Neural cell (in vitro differentiated cells): ENCODE measurements around the gene MME. TPM values are rescaled to one million over a fixed set of nuclear protein-coding genes. Genes with fewer than 3 reads are reported as not detected.

Source experiments
- H2AFZ ChIP-seq: fragments of 200-600, 300-800 bp; sonication (generic), shearing (Covaris generic); 2 replicates; pipeline ENCODE4 v1.6.0; 2014; ENCODE audit warnings: low read depth, mild to moderate bottlenecking, antibody characterized with exemption, low read length, moderate library complexity
- H3F3A ChIP-seq: fragments of 200-600 bp; shearing (Covaris generic); 2 replicates; pipeline ENCODE4 v1.6.1; 2016; ENCODE audit warnings: mild to moderate bottlenecking, moderate library complexity, mixed read lengths, antibody characterized with exemption, low read length; ENCODE audit not compliant: insufficient read depth, poor library complexity, severe bottlenecking
- H3K27ac ChIP-seq: fragments of 200-600, 300-800 bp; sonication (generic), shearing (Covaris generic); 2 replicates; pipeline ENCODE4 v1.5.1; 2014; ENCODE audit warnings: mild to moderate bottlenecking, low read length, moderate library complexity
- H3K27me3 ChIP-seq: fragments of 300-800, 200-600 bp; sonication (generic), shearing (Covaris generic); 2 replicates; pipeline ENCODE4 v1.6.0; 2014; ENCODE audit warnings: mild to moderate bottlenecking, low read depth, low read length, moderate library complexity; ENCODE audit not compliant: insufficient read depth
- H3K36me3 ChIP-seq: fragments of 300-800, 200-600 bp; sonication (generic), shearing (Covaris generic); 2 replicates; pipeline ENCODE4 v1.5.1; 2014; ENCODE audit warnings: mild to moderate bottlenecking, antibody characterized with exemption, low read length, moderate library complexity; ENCODE audit not compliant: insufficient read depth
- H3K4me2 ChIP-seq: fragments of 300-800, 200-600 bp; sonication (generic), shearing (Covaris generic); 2 replicates; pipeline ENCODE4 v1.6.0; 2014; ENCODE audit warnings: mild to moderate bottlenecking, low read length
- H3K4me3 ChIP-seq: fragments of 300-800, 200-600 bp; sonication (generic), shearing (Covaris generic); 2 replicates; pipeline ENCODE4 v1.5.1; 2014; ENCODE audit warnings: mild to moderate bottlenecking, low read length, moderate library complexity
- H3K79me2 ChIP-seq: fragments of 200-600 bp; shearing (Covaris generic); replicated peaks from 2 replicates; pipeline ENCODE4 v1.6.0; 2014; ENCODE audit warnings: mild to moderate bottlenecking, low read length, moderate library complexity; ENCODE audit not compliant: insufficient read depth
- H3K9ac ChIP-seq: fragments of 300-800, 200-600 bp; sonication (generic), shearing (Covaris generic); 2 replicates; pipeline ENCODE4 v1.6.1; 2016; ENCODE audit warnings: mild to moderate bottlenecking, low read length, mixed read lengths
- H3K9me2 ChIP-seq: fragments of 200-600 bp; shearing (Covaris generic); 2 replicates; pipeline ENCODE4 v1.6.1; 2016; ENCODE audit warnings: mild to moderate bottlenecking, low read length, mixed read lengths; ENCODE audit not compliant: insufficient read depth
- H3K9me3 ChIP-seq: fragments of 200-600, 300-800 bp; sonication (generic), shearing (Covaris generic); 2 replicates; pipeline ENCODE4 v1.6.1; 2016; ENCODE audit warnings: mild to moderate bottlenecking, mixed run types, low read length, moderate library complexity, mixed read lengths
- H4K20me1 ChIP-seq: fragments of 200-600 bp; shearing (Covaris generic); 2 replicates; pipeline ENCODE4 v1.6.1; 2016; ENCODE audit warnings: mild to moderate bottlenecking, mixed run types; ENCODE audit not compliant: insufficient read depth
- EP300 ChIP-seq: fragments of 450-650 bp; conservative IDR thresholded peaks from 2 replicates; pipeline ENCODE4 v1.6.1; 2014; ENCODE audit warnings: antibody characterized with exemption, mild to moderate bottlenecking, moderate library complexity; ENCODE audit not compliant: poor library complexity, severe bottlenecking
- EZH2 ChIP-seq: fragments of 200-600, 300-800 bp; shearing (Covaris generic), sonication (generic); IDR thresholded peaks from 2 replicates; pipeline ENCODE4 v1.6.1; 2014; ENCODE audit warnings: antibody characterized with exemption, low read length, borderline replicate concordance, mild to moderate bottlenecking; ENCODE audit not compliant: insufficient read depth, poor library complexity, severe bottlenecking
- MXI1 ChIP-seq: fragments of 450-650 bp; conservative IDR thresholded peaks from 2 replicates; pipeline ENCODE4 v1.6.1; 2014; ENCODE audit warnings: antibody characterized with exemption, mild to moderate bottlenecking; ENCODE audit not compliant: poor library complexity, severe bottlenecking
- POLR2AphosphoS5 ChIP-seq: IDR thresholded peaks from 2 replicates; pipeline ENCODE4 v1.6.1; 2012
- RAD21 ChIP-seq: fragments of 450-650 bp; conservative IDR thresholded peaks from 2 replicates; pipeline ENCODE4 v1.6.1; 2014; ENCODE audit warnings: antibody characterized with exemption, mild to moderate bottlenecking, moderate library complexity
- REST ChIP-seq: IDR thresholded peaks from 2 replicates; pipeline ENCODE4 v1.6.1; 2012; ENCODE audit warnings: borderline replicate concordance
- SMC3 ChIP-seq: fragments of 450-650 bp; conservative IDR thresholded peaks from 2 replicates; pipeline ENCODE4 v1.6.1; 2014; ENCODE audit warnings: antibody characterized with exemption, mild to moderate bottlenecking, moderate library complexity; ENCODE audit not compliant: poor library complexity
- TAF1 ChIP-seq: IDR thresholded peaks from 2 replicates; pipeline ENCODE4 v1.6.1; 2012; ENCODE audit warnings: low read depth
- polyA plus RNA-seq: library from polyadenylated mRNA; depleted of rRNA; stranded (reverse); fragments of >200 nt; gene quantifications from 2 replicates; pipeline ENCODE4 v1.2.3, GENCODE V29; 2014
- TF ChIP-seq, protein P1 (sequence below): fragments of 450-650 bp; IDR thresholded peaks from 2 replicates; pipeline ENCODE4 v1.5.1; 2014; ENCODE audit warnings: antibody characterized with exemption, mild to moderate bottlenecking, moderate library complexity; ENCODE audit not compliant: poor library complexity, severe bottlenecking

Gene MME
- polyA plus RNA-seq, 1 donor from 2014 or later = 0.54 TPM

GRCh38 chr3:155088706-155089345, 8.7 kb downstream of the MME start:
- Histone ChIP-seq H3K9me2 (no peaks in the 10 kb centered on the region), H3K9me3 (no peaks in the 10 kb centered on the region), H3K4me2 (no peak overlapping the region), H3K27ac (no peak overlapping the region), H3F3A (no peaks in the 10 kb centered on the region), H3K9ac (no peak overlapping the region), H3K4me3 (no peak overlapping the region), H3K79me2 (no peaks in the 10 kb centered on the region), H2AFZ (no peak overlapping the region), H3K27me3 (no peaks in the 10 kb centered on the region), H4K20me1 (no peaks in the 10 kb centered on the region), H3K36me3 (no peaks in the 10 kb centered on the region)
- no peak for TF ChIP-seq EZH2
- TF ChIP-seq SMC3 = no peak
- TF ChIP-seq REST = no peak
- no peak for TF ChIP-seq RAD21
- TF ChIP-seq, protein P1, sequence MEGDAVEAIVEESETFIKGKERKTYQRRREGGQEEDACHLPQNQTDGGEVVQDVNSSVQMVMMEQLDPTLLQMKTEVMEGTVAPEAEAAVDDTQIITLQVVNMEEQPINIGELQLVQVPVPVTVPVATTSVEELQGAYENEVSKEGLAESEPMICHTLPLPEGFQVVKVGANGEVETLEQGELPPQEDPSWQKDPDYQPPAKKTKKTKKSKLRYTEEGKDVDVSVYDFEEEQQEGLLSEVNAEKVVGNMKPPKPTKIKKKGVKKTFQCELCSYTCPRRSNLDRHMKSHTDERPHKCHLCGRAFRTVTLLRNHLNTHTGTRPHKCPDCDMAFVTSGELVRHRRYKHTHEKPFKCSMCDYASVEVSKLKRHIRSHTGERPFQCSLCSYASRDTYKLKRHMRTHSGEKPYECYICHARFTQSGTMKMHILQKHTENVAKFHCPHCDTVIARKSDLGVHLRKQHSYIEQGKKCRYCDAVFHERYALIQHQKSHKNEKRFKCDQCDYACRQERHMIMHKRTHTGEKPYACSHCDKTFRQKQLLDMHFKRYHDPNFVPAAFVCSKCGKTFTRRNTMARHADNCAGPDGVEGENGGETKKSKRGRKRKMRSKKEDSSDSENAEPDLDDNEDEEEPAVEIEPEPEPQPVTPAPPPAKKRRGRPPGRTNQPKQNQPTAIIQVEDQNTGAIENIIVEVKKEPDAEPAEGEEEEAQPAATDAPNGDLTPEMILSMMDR = no peak
- TF ChIP-seq EP300 = no peak
- TF ChIP-seq TAF1 = no peak
- no peak for TF ChIP-seq MXI1
- no peak for TF ChIP-seq POLR2AphosphoS5

DNA sequence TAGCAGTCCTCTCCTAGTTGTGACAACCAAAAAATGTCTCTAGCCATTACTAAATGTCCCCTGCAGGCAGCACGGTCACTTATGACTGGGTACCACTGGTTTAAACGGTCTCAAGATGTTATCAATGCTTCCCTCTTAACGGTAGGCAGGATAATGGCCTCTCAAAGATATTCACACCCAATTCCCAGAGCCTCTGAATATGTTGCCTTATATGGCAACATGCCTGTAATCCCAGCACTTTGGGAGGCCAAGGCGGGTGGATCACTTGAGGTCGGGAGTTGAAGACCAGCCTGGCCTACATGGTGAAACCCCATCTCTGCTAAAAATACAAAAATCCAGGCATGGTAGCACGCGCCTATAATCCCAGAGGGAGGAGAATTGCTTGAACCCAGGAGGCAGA, 9.4 kb downstream of the MME start:
- Histone ChIP-seq H3F3A (no peaks in the 10 kb centered on the region), H3K27ac (no peak overlapping the region), H3K4me3 (no peak overlapping the region), H3K36me3 (no peaks in the 10 kb centered on the region), H2AFZ (no peak overlapping the region), H3K79me2 (no peaks in the 10 kb centered on the region), H3K9me3 (no peaks in the 10 kb centered on the region), H3K9ac (no peak overlapping the region), H3K9me2 (no peaks in the 10 kb centered on the region), H3K27me3 (no peaks in the 10 kb centered on the region), H4K20me1 (no peaks in the 10 kb centered on the region), H3K4me2 (no peak overlapping the region)
- TF ChIP-seq MXI1 (no peak), EZH2 (no peak), SMC3 (no peak), REST (no peak), RAD21 (no peak), EP300 (no peak), POLR2AphosphoS5 (no peak), TAF1 (no peak)
- TF ChIP-seq, protein P1 = no peak
